GM12878 (cell line): ENCODE results near the gene ADAR. TPM values are rescaled to one million over a fixed set of nuclear protein-coding genes. Genes with fewer than 3 reads are reported as not detected.
A peak's percentile ranks its signal among the peaks of the same experiment; 100 is the strongest.

ENCODE experiments used
- ATAC-seq: fragments of 200-7000 bp; cut with Tn5 transposase; 3 replicates; pipeline ENCODE4 v1.9.1; 2020; ENCODE audit warnings: mild to moderate bottlenecking, moderate library complexity
- Bru-seq: library from RNA; stranded (reverse); fragments of 400-500 nt; gene quantifications from one replicate; lab custom pipeline; 2021; lab: Mats Ljungman, UMichigan
- BruChase-seq, 2 experiments: library from RNA; stranded (reverse); fragments of 400-500 nt; gene quantifications; one replicate each; lab custom pipeline; 2021; lab: Mats Ljungman, UMichigan
- BruUV-seq: library from RNA; stranded (reverse); fragments of 400-500 nt; replicated peaks from 2 replicates; lab custom pipeline; 2021; lab: Mats Ljungman, UMichigan
- CTCF ChIA-PET: fragments of 300-600 bp; sonication (Branson Sonifier 250); formaldehyde crosslinking; extraction: SDS; loops from one replicate; lab custom pipeline; 2021; ENCODE audit warnings: inconsistent platforms; lab: Yijun Ruan, JAX
- POLR2A ChIA-PET: fragments of 350-600 bp; formaldehyde crosslinking; extraction: SDS; loops from one replicate; lab custom pipeline; 2021; ENCODE audit warnings: inconsistent platforms; lab: Charles Lee
- RAD21 ChIA-PET: fragments of 300-600 bp; sonication (Branson Sonifier 250); formaldehyde crosslinking; loops from one replicate; lab custom pipeline; 2023; ENCODE audit warnings: antibody characterized with exemption; ENCODE audit not compliant: unreplicated experiment; lab: Charles Lee
- SMC1A ChIA-PET: fragments of 300-600 bp; sonication (Branson Sonifier 250); formaldehyde crosslinking; loops from one replicate; lab custom pipeline; 2023; ENCODE audit not compliant: unreplicated experiment, uncharacterized antibody; lab: Charles Lee
- DNase-seq: peaks from one replicate; pipeline ENCODE4 v3.0.0-alpha.2; 2011; ENCODE audit warnings: low read depth, low spot score
- FAIRE-seq: peaks from 3 replicates; lab custom pipeline; 2011; peaks lifted over from hg19 to GRCh38; lab: Jason Lieb, UNC
- H2AFZ ChIP-seq: 2 replicates; pipeline ENCODE4 v1.6.0; 2011; ENCODE audit warnings: low read depth, low read length, control low read depth; ENCODE audit not compliant: control insufficient read depth
- H3K27ac ChIP-seq: 2 replicates; pipeline ENCODE4 v1.5.1; 2011; ENCODE audit warnings: control low read depth; ENCODE audit not compliant: control insufficient read depth, insufficient read depth
- H3K27me3 ChIP-seq, 2 experiments: replicated peaks in 1 of 2; 2 replicates each; pipeline versions ENCODE4 v1.6.0 to v1.6.1; 2011; ENCODE audit warnings: low read length in 1 of 2; ENCODE audit not compliant: control insufficient read depth in 2 of 2, insufficient read depth in 2 of 2
- H3K36me3 ChIP-seq, 2 experiments: 2 replicates each; pipeline ENCODE4 v1.5.1; 2011; ENCODE audit warnings: low read length in 1 of 2; ENCODE audit not compliant: control insufficient read depth in 2 of 2, insufficient read depth in 2 of 2
- H3K4me1 ChIP-seq: 2 replicates; pipeline ENCODE4 v1.6.1; 2011; ENCODE audit warnings: mild to moderate bottlenecking, low read length, moderate library complexity, mixed read lengths; ENCODE audit not compliant: control insufficient read depth, insufficient read depth
- H3K4me2 ChIP-seq: 2 replicates; pipeline ENCODE4 v1.6.0; 2011; ENCODE audit warnings: control low read depth; ENCODE audit not compliant: control insufficient read depth, insufficient read depth
- H3K4me3 ChIP-seq: fragments of 200-600 bp; sonication (generic); 2 replicates; pipeline ENCODE4 v1.5.1; 2016
- H3K79me2 ChIP-seq: 2 replicates; pipeline ENCODE4 v1.6.0; 2011; ENCODE audit warnings: low read length; ENCODE audit not compliant: control insufficient read depth, insufficient read depth
- H3K9ac ChIP-seq: 2 replicates; pipeline ENCODE4 v1.8.0; 2011; ENCODE audit warnings: low read length, control low read depth, mixed read lengths; ENCODE audit not compliant: control insufficient read depth, insufficient read depth
- H3K9me3 ChIP-seq: replicated peaks from 3 replicates; pipeline ENCODE4 v1.5.1; 2011; ENCODE audit warnings: mild to moderate bottlenecking, low read length; ENCODE audit not compliant: control insufficient read depth, insufficient read depth
- H4K20me1 ChIP-seq: 2 replicates; pipeline ENCODE4 v1.6.0; 2011; ENCODE audit not compliant: control insufficient read depth, insufficient read depth
- E2F8 ChIP-seq: fragments of 450-650 bp; IDR thresholded peaks from 2 replicates; pipeline ENCODE4 v1.6.1; 2018; ENCODE audit warnings: mild to moderate bottlenecking, low read depth, moderate library complexity; ENCODE audit not compliant: partially characterized antibody
- EGR1 ChIP-seq, 2 experiments: IDR thresholded peaks; 1 replicate in 1 of 2; 2 replicates in 1 of 2; pipeline ENCODE4 v1.6.1; 2011 to 2012; ENCODE audit warnings: low read depth in 2 of 2, low read length in 2 of 2, borderline replicate concordance in 1 of 2, mild to moderate bottlenecking in 1 of 2, moderate library complexity in 1 of 2
- HDAC6 ChIP-seq: fragments of 200-600 bp; sonication (generic); IDR thresholded peaks from one replicate; pipeline ENCODE4 v1.8.0; 2017; ENCODE audit warnings: antibody characterized with exemption; ENCODE audit not compliant: unreplicated experiment
- LARP7 ChIP-seq: fragments of 450-650 bp; IDR thresholded peaks from 2 replicates; pipeline ENCODE4 v1.6.1; 2017; ENCODE audit warnings: mild to moderate bottlenecking
- NBN ChIP-seq: fragments of 450-650 bp; IDR thresholded peaks from 2 replicates; pipeline ENCODE4 v1.6.1; 2016
- PKNOX1 ChIP-seq: fragments of 450-650 bp; IDR thresholded peaks from 2 replicates; pipeline ENCODE4 v1.6.1; 2016; ENCODE audit warnings: mild to moderate bottlenecking
- TCF3 ChIP-seq: IDR thresholded peaks from 2 replicates; pipeline ENCODE4 v1.6.1; 2012; ENCODE audit warnings: low read depth, mild to moderate bottlenecking, low read length, borderline replicate concordance; ENCODE audit not compliant: insufficient read depth
- WRNIP1 ChIP-seq: IDR thresholded peaks from 2 replicates; pipeline ENCODE4 v1.6.1; 2011; ENCODE audit warnings: low read depth, low read length, improper control_type of control experiment, borderline replicate concordance
- ZBTB33 ChIP-seq: fragments of 450-650 bp; IDR thresholded peaks from 2 replicates; pipeline ENCODE4 v1.6.1; 2017; ENCODE audit warnings: mild to moderate bottlenecking
- WGBS: methylation state at CpG from one replicate; pipeline ENCODE4 v1.1.6; 2016; ENCODE audit warnings: low lambda C conversion rate; ENCODE audit not compliant: insufficient replicate concordance, insufficient coverage; ENCODE audit errors: missing lambda C conversion rate; 5-methylcytosine and 5-hydroxymethylcytosine counted together
- in situ Hi-C: fragments of 300-500 bp; cut with MboI; formaldehyde crosslinking; loops from 9 replicates; pipeline ENCODE4 v1.14.3; 2018; ENCODE audit warnings: mixed read lengths
- intact Hi-C: fragments of 100-400 bp; cut with micrococcal nuclease; formaldehyde crosslinking; loops from one replicate; pipeline ENCODE4 v1.14.2; 2022; ENCODE audit not compliant: unreplicated experiment
- long read RNA-seq, 2 experiments: library from polyadenylated mRNA; unstranded; transcript quantifications; one replicate each; pipeline ENCODE4 v2.0.0, GENCODE V29; 2019 to 2020
- polyA minus RNA-seq, 3 experiments: library from RNA; depleted of rRNA, polyadenylated mRNA; stranded (reverse); fragments of >200 nt; gene quantifications; 2 replicates each; pipeline ENCODE4 v1.2.3, GENCODE V29; 2011
- polyA plus RNA-seq, 11 experiments: library from polyadenylated mRNA; depleted of rRNA in 4 of 11; unstranded in 6 of 11; stranded (reverse) in 5 of 11; fragments of >200 nt; fragmentation: Nextera tagmentation in 4 of 11; fragmentation: Illumina TruSeq in 1 of 11; extraction: Ambion mirVana in 4 of 11; extraction: Trizol in 1 of 11; gene quantifications; 1 replicate in 1 of 11; 2 replicates in 10 of 11; pipeline versions ENCODE4 v1.2.1 to v1.2.3, GENCODE V29; 2011 to 2016; ENCODE audit warnings: inconsistent platforms in 2 of 11, missing spikeins in 2 of 11, low read depth in 1 of 11
- total RNA-seq, 4 experiments: library from RNA; depleted of rRNA in 3 of 4; stranded (reverse); fragments of >200 nt in 3 of 4; fragmentation: Illumina TruSeq in 1 of 4; extraction: Trizol in 1 of 4; gene quantifications; 2 replicates each; pipeline versions ENCODE4 v1.2.1 to v1.2.3, GENCODE V29; 2013 to 2021

Gene ADAR
- 255 and 274 TPM in 2 replicates for total RNA-seq (2013; cell fraction: nucleolus; rRNA removed)
- total RNA-seq (2014; rRNA removed): 177 and 189 TPM in 2 replicates
- total RNA-seq (2014; rRNA removed; fragmentation: Illumina TruSeq; extraction: Trizol): 174 and 179 TPM in 2 replicates
- total RNA-seq (2021): 283 and 292 TPM in 2 replicates
- polyA plus RNA-seq (2011; ENCODE audit: low read depth): 115 TPM
- 369 and 413 TPM in 2 replicates for polyA plus RNA-seq (2011; rRNA removed)
- 278 and 279 TPM in 2 replicates for polyA plus RNA-seq (2011; cell fraction: cytosol; rRNA removed)
- polyA plus RNA-seq (2011; cell fraction: nucleus; rRNA removed): 453 and 565 TPM in 2 replicates
- polyA plus RNA-seq (2012): 132 and 134 TPM in 2 replicates
- polyA plus RNA-seq (2014; fragmentation: Illumina TruSeq; extraction: Trizol): 213 and 235 TPM in 2 replicates
- 100 to 1,000 TPM in 1 of 2 experiments, 10 to 100 TPM in 1; 55.5 to 105 TPM for polyA plus RNA-seq (2014; fragmentation: Nextera tagmentation; extraction: Ambion mirVana)
- polyA plus RNA-seq (2014; rRNA removed): 172 and 180 TPM in 2 replicates
- 100 to 1,000 TPM; 160 to 169 TPM for polyA plus RNA-seq (2016; fragmentation: Nextera tagmentation; extraction: Ambion mirVana)
- 717 and 718 TPM in 2 replicates for polyA minus RNA-seq (2011; rRNA and poly(A)+ RNA removed)
- polyA minus RNA-seq (2011; cell fraction: cytosol; rRNA and poly(A)+ RNA removed): 130 and 154 TPM in 2 replicates
- polyA minus RNA-seq (2011; cell fraction: nucleus; rRNA and poly(A)+ RNA removed): 221 and 272 TPM in 2 replicates
- percentile 96 among the genes with signal in this experiment for Bru-seq, nascent RNA
- BruChase-seq, experiment 1, labeled RNA remaining after a 6-hour chase: percentile 99 among the genes with signal in this experiment
- percentile 98 among the genes with signal in this experiment for BruChase-seq, experiment 2, labeled RNA remaining after a 2-hour chase
- long read RNA-seq, experiment 1, full-length matches to known transcripts: 1 of 31 reads
- long read RNA-seq, experiment 1, partial matches to known transcripts: 10 of 31 reads
- long read RNA-seq, experiment 1, other reads (novel, unspliced or antisense): 20 of 31 reads
- long read RNA-seq, experiment 2, partial matches to known transcripts: 45 of 120 reads
- long read RNA-seq, experiment 2, other reads (novel, unspliced or antisense): 73 of 120 reads

- H2AFZ ChIP-seq: peak within 1 kb of the TSS; percentile 24
- ChIA-PET CTCF (interaction anchor here (0.9 to 1.0 kb wide), 2 partner anchors 13 to 454 kb away, joined by 3 to 4 read pairs; no protein-coding TSS in a partner anchor), RAD21 (interaction anchor here (0.6 to 3.9 kb wide), 9 partner anchors 9 to 923 kb away, joined by 3 to 23 read pairs (median 3); partner anchors contain the start of gene EFNA4), SMC1A (interaction anchor here (1.0 to 4.9 kb wide), 6 partner anchors 14 to 48 kb away, joined by 3 to 36 read pairs (median 7); no protein-coding TSS in a partner anchor), POLR2A (interaction anchor here (0.6 to 2.5 kb wide), 9 partner anchors 15 to 419 kb away, joined by 3 to 12 read pairs (median 4); no protein-coding TSS in a partner anchor)
- in situ Hi-C loops: no loop called here
- DNase-seq: peak; percentile 89
- FAIRE-seq: peak; percentile 49
- H3K27me3 ChIP-seq: no peaks in the 10 kb centered on the region
- BruUV-seq: no TSS peak
- H3K4me2 ChIP-seq: peak within 1 kb of the TSS; percentile 88
- peak within 1 kb of the TSS; percentile 80 for H3K4me3 ChIP-seq
- under 1% methylated on average over 56 of the region's 59 CpGs for WGBS
- peaks cover 22% of the 10 kb centered on the region; the same call in 1 of the 2 replicates for H4K20me1 ChIP-seq
- peaks cover 47% of the 10 kb centered on the region for H3K4me1 ChIP-seq
- peak; percentile 74 for ATAC-seq
- peak within 1 kb of the TSS; percentile 100 for H3K27ac ChIP-seq
- H3K9me3 ChIP-seq: no peaks in the 10 kb centered on the region
- peaks cover 93% of the 10 kb centered on the region for H3K79me2 ChIP-seq
- intact Hi-C loops: loop anchor here (2.0 to 5.0 kb wide), 3 partner anchors 15 to 259 kb away; partner anchors contain the start of gene UBE2Q1
- peak within 1 kb of the TSS; percentile 96 for H3K9ac ChIP-seq
- H3K36me3 ChIP-seq: peaks cover 0 to 23% of the 10 kb centered on the region in 2 experiments; a peak in 2 of 4 replicates
- TF ChIP-seq E2F8 (no peak), EGR1 (IDR thresholded peaks at IDR 0.05; ENCODE audit: borderline replicate concordance in 1 of 2, low read depth in 2 of 2, low read length in 2 of 2) (peak in 1 of 2 experiments; percentile 55; a peak in 1 of 3 replicates), NBN (peak; percentile 90), TCF3 (no peak), HDAC6 (no peak), LARP7 (peak; percentile 73; the same call in 1 of the 2 replicates), ZBTB33 (no peak), PKNOX1 (no peak), WRNIP1 (0 out of 2 replicates have a peak, but pooled peaks have one; percentile 89)
Observed at GRCh38 chr1:154607609-154608396, at the start of gene ADAR. Gene ADAR (minus strand): TSS chr1:154608186. CDS start chr1:154608006, 180 bp downstream.
